Astrocyte (in vitro differentiated cells and primary cell): ENCODE measurements around the gene PKHD1.

ENCODE experiments used
- CTCF ChIP-seq: IDR thresholded peaks from 2 replicates; pipeline ENCODE4 v1.5.1; 2011; ENCODE audit warnings: low read depth, mild to moderate bottlenecking, inconsistent platforms, low read length, moderate library complexity; ENCODE audit not compliant: insufficient read depth
- EZH2 ChIP-seq: IDR thresholded peaks from 2 replicates; pipeline ENCODE4 v1.6.1; 2012; ENCODE audit warnings: mild to moderate bottlenecking, low read length, inconsistent platforms; ENCODE audit not compliant: insufficient read depth

- no peak for TF ChIP-seq CTCF
- TF ChIP-seq EZH2: no peak
Observed at GRCh38 chr6:52089758-52090348, 2.4 kb upstream of the PKHD1 start.
